ENCODE measurements around the gene LNX2. TPM values are rescaled to one million over a fixed set of nuclear protein-coding genes. Genes with fewer than 3 reads are reported as not detected.

LNX2 gene
- total RNA-seq, 1 donor from 2014 or later = 4.7 TPM

DNA sequence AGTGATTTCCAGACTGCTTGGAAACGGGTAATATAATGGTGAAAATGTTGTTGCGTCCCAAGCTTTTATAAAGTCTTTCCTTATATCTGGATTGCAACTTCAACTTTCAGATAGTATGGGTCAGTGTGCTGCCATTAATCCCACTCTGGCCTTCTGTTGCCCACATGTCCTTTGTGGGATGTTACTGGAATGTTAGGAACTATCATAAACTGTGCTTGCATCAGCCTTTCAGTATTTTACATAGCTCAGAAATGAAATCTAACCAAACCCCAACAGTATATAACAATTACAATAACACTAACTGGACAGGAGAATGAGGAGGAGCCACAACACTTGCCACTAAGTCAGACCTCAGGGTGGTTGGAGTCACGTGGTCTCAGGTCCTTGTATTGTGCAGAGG lies 78.9 kb downstream of the LNX2 start:
- TF ChIP-seq, protein P1, sequence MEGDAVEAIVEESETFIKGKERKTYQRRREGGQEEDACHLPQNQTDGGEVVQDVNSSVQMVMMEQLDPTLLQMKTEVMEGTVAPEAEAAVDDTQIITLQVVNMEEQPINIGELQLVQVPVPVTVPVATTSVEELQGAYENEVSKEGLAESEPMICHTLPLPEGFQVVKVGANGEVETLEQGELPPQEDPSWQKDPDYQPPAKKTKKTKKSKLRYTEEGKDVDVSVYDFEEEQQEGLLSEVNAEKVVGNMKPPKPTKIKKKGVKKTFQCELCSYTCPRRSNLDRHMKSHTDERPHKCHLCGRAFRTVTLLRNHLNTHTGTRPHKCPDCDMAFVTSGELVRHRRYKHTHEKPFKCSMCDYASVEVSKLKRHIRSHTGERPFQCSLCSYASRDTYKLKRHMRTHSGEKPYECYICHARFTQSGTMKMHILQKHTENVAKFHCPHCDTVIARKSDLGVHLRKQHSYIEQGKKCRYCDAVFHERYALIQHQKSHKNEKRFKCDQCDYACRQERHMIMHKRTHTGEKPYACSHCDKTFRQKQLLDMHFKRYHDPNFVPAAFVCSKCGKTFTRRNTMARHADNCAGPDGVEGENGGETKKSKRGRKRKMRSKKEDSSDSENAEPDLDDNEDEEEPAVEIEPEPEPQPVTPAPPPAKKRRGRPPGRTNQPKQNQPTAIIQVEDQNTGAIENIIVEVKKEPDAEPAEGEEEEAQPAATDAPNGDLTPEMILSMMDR (conservative IDR thresholded peaks at IDR 0.05; ENCODE audit: low read depth, low read length) = no peak
- H3K4me3 ChIP-seq (ENCODE audit: low read depth, low read length) = no peak overlapping the region
- DNase-seq (ENCODE audit: low read depth) = no peak

DNA sequence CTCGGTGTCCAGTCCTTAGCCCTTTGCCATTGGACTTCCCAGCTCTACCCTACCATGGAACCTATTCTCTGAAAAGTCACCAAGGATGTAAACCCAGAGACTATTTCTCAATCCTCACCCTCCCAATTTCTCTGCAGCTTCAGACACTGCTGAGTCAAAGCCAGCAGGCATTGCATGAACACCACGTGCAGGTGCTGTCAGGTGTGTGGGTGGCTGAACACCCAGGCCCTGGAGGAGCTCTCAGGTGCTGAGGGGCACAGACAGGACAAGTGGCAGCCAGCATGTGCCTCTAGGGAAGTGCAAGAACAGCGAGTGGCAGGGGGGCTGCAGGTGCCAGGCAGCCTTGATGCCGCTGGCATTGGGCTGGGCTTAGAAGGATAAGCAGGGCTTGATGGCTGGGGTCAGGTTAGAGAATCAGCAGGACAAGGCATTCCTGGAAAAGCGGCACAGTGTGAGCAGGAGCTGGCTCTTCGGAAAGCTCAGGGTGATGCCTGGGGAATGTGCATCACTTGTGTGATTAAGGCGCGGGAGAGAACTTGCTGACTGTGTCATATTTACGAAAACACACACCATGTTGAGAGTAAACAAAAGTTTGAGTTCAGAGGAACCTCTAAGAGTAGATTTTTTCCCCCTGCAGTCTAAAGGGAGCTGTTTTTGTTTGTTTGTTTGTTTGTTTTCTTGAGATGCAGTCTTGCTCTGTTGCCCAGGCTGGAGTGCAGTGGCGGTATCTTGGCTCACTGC lies 83.8 kb downstream of the LNX2 start:
- TF ChIP-seq, protein P1 (conservative IDR thresholded peaks at IDR 0.05; ENCODE audit: low read depth, low read length) = no peak
- DNase-seq (ENCODE audit: low read depth) = no peak
- H3K4me3 ChIP-seq (ENCODE audit: low read depth, low read length) = no peak overlapping the region

DNA sequence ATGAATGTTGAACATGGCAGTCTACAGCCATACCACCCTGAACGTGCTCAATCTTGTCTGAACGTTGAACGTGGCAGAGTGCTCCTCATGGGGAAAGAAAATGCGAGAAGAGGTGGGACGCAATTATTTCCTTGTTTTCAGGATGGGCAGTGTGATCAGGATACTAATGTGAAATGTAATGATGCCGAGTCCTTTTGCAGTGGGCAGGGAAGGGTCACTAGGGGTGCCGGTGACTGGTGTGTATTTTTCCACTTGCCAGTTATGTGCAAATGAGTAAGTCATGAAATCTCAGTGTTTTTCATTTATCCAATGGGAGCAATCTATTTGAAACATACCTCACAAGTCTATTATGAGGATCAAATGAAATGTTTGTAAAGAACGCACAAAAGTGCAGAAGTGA lies 84.8 kb downstream of the LNX2 start:
- TF ChIP-seq, protein P1 (conservative IDR thresholded peaks at IDR 0.05; ENCODE audit: low read depth, low read length) = no peak
- H3K4me3 ChIP-seq (ENCODE audit: low read depth, low read length) = no peak overlapping the region
- no peak for DNase-seq (ENCODE audit: low read depth)

DNA sequence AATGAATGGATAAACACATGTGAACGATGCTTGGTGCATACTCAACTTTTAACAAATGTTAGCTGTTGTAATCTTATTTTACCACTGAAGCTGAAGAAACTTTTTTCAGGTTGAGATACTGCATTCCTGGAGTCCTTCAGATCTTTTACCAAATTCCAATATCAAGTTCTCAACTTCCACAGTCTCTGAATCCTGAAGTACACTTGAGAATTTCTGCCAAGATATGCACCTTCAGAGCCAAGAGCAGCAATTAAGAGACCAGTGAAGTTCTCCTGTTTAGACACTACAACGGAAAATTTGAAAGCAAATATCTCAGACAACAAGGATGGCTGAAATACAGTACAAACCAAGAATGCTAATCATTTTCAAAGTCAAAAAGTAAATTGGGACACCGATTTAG lies 85.3 kb downstream of the LNX2 start:
- no peak overlapping the region for H3K4me3 ChIP-seq (ENCODE audit: low read depth, low read length)
- TF ChIP-seq, protein P1 (conservative IDR thresholded peaks at IDR 0.05; ENCODE audit: low read depth, low read length) = no peak
- DNase-seq (ENCODE audit: low read depth) = no peak

DNA sequence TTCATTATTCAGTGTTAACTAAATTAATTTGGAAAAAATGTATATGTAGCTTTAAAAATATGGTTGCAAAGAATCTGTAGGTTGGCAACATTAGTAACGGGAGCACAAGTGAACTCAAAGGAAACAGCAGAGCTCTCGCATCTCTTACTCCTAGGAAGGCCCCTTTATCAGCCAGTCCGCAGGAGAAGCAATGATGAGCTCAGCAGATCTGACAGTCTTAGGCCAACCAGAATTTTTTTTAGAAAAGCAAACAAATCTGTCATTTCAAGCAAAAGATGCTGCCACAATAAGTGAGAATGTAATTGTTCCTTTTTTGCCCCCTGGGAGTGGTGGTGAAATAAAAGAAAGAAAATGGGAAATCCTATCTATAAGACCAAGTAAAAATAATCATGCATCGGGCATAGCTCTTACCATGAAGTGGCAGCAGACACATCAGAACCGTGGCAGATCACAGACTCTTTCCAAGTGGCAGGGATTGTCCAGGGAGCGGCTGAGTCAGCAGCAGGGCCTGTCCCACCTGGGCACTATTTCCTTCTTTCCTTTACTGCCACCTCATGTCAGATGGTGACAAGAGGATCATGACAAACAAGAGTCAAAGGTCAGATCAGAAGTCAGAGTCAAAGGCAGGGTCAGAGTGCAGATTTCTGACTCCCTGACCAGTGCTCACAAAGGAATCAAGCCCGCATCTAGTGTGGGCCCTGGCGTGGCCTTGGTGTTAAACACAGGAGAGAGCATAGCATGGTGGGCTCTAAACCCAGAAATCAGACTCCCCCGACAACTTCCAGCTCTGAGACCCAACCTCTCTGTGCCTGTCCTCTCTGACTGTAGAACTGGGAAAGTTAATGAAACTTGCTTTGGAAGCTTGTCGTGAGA lies 86.0 kb downstream of the LNX2 start:
- DNase-seq (ENCODE audit: low read depth) = no peak
- TF ChIP-seq, protein P1 (conservative IDR thresholded peaks at IDR 0.05; ENCODE audit: low read depth, low read length) = no peak

DNA sequence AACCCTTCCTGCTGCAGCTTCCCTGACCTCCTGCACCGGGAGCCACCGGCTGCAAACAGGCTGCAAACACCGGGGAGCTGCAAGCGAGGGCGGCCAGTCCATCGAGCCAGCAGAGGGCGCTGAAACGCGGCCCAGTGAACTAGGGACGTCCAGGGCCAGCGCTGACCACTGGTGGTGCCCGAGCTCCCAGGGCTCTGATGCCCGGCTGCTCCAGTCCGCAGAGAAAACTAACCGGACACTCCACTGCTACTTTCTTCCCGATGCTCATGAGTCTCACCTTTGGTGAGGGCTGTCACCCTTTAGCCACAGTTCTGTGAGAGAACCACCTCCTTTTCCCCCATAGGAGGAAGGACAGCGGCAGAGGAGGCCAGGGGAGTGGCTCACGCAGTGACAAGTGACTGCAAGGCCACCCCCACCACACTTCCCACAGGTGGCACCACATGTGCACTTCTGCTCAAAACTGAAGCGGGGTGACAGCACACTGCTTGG lies 87.1 kb downstream of the LNX2 start:
- TF ChIP-seq, protein P1 (conservative IDR thresholded peaks at IDR 0.05; ENCODE audit: low read depth, low read length) = peak; percentile 98
- H3K4me3 ChIP-seq (ENCODE audit: low read depth, low read length) = peak overlapping the region; percentile 56
- DNase-seq (ENCODE audit: low read depth) = no peak

More for the DNA sequence above, 86.0 kb downstream of the LNX2 start:
- H3K4me3 ChIP-seq (ENCODE audit: low read depth, low read length) = no peak overlapping the region

All from epithelial cell of proximal tubule (primary cell).